PC-9 (cell line): ENCODE results near the gene BPIFA2. TPM values are rescaled to one million over a fixed set of nuclear protein-coding genes. Genes with fewer than 3 reads are reported as not detected.

ENCODE experiments used
- BruUV-seq: library from RNA; stranded (reverse); fragments of 400-500 nt; replicated peaks from 2 replicates; lab custom pipeline; 2021; lab: Mats Ljungman, UMichigan
- CTCF ChIA-PET: fragments of 300-600 bp; sonication (Branson Sonifier 250); formaldehyde crosslinking; loops from one replicate; lab custom pipeline; 2022; ENCODE audit warnings: antibody characterized with exemption; lab: Charles Lee
- POLR2A ChIA-PET: fragments of 300-600 bp; sonication (Branson Sonifier 250); formaldehyde crosslinking; loops from one replicate; lab custom pipeline; 2022; ENCODE audit warnings: antibody characterized with exemption; ENCODE audit not compliant: unreplicated experiment; lab: Charles Lee
- DNase-seq, 2 experiments: peaks; one replicate each; pipeline versions ENCODE4 v3.0.0 to v3.0.0-alpha.2; 2015 to 2022; ENCODE audit warnings: mixed read lengths in 1 of 2
- H2AFZ ChIP-seq: fragments of 200-600 bp; sonication (generic); 2 replicates; pipeline ENCODE4 v1.8.1; 2017; ENCODE audit warnings: antibody characterized with exemption
- H3F3A ChIP-seq: fragments of 200-600 bp; sonication (generic); 2 replicates; pipeline ENCODE4 v1.8.1; 2017; ENCODE audit warnings: antibody characterized with exemption, mild to moderate bottlenecking, low read depth; ENCODE audit not compliant: insufficient read depth
- H3K27ac ChIP-seq: fragments of 200-600 bp; sonication (generic); 2 replicates; pipeline ENCODE4 v1.6.1; 2016; ENCODE audit warnings: mixed run types
- H3K27me3 ChIP-seq: fragments of 200-600 bp; sonication (generic); 2 replicates; pipeline ENCODE4 v1.6.1; 2016; ENCODE audit warnings: low read depth, mixed run types; ENCODE audit not compliant: insufficient read depth
- H3K36me3 ChIP-seq: fragments of 200-600 bp; sonication (generic); 2 replicates; pipeline ENCODE4 v1.6.1; 2016; ENCODE audit warnings: low read depth, mixed run types
- H3K4me1 ChIP-seq: fragments of 200-600 bp; sonication (generic); replicated peaks from 2 replicates; pipeline ENCODE4 v1.6.1; 2016; ENCODE audit warnings: mixed run types; ENCODE audit not compliant: insufficient read depth
- H3K4me2 ChIP-seq: fragments of 200-600 bp; sonication (generic); 2 replicates; pipeline ENCODE4 v1.6.1; 2017; ENCODE audit warnings: mixed run types
- H3K4me3 ChIP-seq: fragments of 200-600 bp; sonication (generic); 2 replicates; pipeline ENCODE4 v1.6.1; 2016; ENCODE audit warnings: mixed run types
- H3K79me2 ChIP-seq: fragments of 200-600 bp; sonication (generic); 2 replicates; pipeline ENCODE4 v1.6.1; 2017; ENCODE audit warnings: low read depth, mixed run types
- H3K9me2 ChIP-seq: fragments of 200-600 bp; sonication (generic); 2 replicates; pipeline ENCODE4 v1.8.1; 2017; ENCODE audit warnings: mild to moderate bottlenecking; ENCODE audit not compliant: insufficient read depth
- H3K9me3 ChIP-seq: fragments of 200-600 bp; sonication (generic); 2 replicates; pipeline ENCODE4 v1.8.1; 2016; ENCODE audit warnings: low read depth; ENCODE audit not compliant: insufficient read depth
- H4K20me1 ChIP-seq: fragments of 200-600 bp; sonication (generic); 2 replicates; pipeline ENCODE4 v1.8.1; 2017; ENCODE audit not compliant: insufficient read depth
- EZH2 ChIP-seq: fragments of 200-600 bp; sonication (generic); IDR thresholded peaks from 2 replicates; pipeline ENCODE4 v1.8.0; 2017; ENCODE audit warnings: antibody characterized with exemption, low read depth
- intact Hi-C: fragments of 100-400 bp; cut with micrococcal nuclease; formaldehyde crosslinking; loops from one replicate; pipeline ENCODE4 v1.10.0; 2022; ENCODE audit not compliant: unreplicated experiment
- total RNA-seq: library from RNA; stranded (reverse); gene quantifications from 2 replicates; pipeline ENCODE4 v1.2.3, GENCODE V29; 2021
- TF ChIP-seq, protein P1 (sequence below): fragments of 200-600 bp; sonication (generic); conservative IDR thresholded peaks from 2 replicates; pipeline ENCODE4 v1.6.1; 2017; ENCODE audit warnings: mixed run types, antibody characterized with exemption, mild to moderate bottlenecking, moderate library complexity

The BPIFA2 gene
- total RNA-seq, 1 experiment from 2014 or later: not detected

DNA sequence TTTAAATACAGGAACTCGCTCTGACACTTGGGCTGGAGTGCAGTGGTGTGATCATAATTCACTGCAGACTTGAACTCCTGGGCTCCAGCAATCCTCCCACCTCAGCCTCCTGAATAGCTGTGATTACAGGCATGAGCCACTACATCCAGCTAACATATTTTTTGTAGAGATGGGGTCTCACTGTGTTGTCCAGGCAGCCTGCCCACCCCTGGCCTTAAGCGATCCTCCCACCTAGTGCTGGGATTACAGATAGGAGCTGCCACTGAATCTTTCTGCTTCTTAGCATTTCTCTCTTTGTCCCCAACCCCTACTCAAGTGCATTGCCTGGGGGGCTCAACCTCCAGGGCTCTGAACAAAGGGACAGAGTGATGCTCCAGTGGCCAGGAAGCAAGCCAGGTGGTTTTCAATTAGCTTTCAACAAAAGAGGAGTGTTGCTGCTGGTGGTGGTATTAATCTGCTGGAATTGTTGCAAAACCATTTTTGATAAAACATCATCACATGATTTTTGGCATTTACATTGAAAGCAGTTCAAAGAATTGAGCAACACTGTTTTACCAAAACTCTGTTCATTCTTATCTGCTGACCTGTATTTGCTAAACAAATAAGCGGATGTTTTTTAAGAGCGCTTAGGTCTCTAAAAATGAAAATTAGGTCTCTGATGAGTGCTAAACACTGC is 40.4 kb upstream of the BPIFA2 start:
- no peaks in the 10 kb centered on the region for H4K20me1 ChIP-seq
- no peaks in the 10 kb centered on the region for H3K36me3 ChIP-seq
- no peaks in the 10 kb centered on the region for H3K9me2 ChIP-seq
- peaks cover 16% of the 10 kb centered on the region for H3K27me3 ChIP-seq
- no TSS peak for BruUV-seq
- ChIA-PET POLR2A (no interaction called here), CTCF (no interaction called here)
- TF ChIP-seq EZH2: no peak
- TF ChIP-seq, protein P1, sequence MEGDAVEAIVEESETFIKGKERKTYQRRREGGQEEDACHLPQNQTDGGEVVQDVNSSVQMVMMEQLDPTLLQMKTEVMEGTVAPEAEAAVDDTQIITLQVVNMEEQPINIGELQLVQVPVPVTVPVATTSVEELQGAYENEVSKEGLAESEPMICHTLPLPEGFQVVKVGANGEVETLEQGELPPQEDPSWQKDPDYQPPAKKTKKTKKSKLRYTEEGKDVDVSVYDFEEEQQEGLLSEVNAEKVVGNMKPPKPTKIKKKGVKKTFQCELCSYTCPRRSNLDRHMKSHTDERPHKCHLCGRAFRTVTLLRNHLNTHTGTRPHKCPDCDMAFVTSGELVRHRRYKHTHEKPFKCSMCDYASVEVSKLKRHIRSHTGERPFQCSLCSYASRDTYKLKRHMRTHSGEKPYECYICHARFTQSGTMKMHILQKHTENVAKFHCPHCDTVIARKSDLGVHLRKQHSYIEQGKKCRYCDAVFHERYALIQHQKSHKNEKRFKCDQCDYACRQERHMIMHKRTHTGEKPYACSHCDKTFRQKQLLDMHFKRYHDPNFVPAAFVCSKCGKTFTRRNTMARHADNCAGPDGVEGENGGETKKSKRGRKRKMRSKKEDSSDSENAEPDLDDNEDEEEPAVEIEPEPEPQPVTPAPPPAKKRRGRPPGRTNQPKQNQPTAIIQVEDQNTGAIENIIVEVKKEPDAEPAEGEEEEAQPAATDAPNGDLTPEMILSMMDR: no peak
- H3K9me3 ChIP-seq: no peaks in the 10 kb centered on the region
- H3K79me2 ChIP-seq: no peaks in the 10 kb centered on the region
- no peak overlapping the region for H2AFZ ChIP-seq
- DNase-seq: peak in 1 of 2 experiments; percentile 63
- intact Hi-C loops: no loop called here
- H3K4me3 ChIP-seq: no peak overlapping the region
- H3K27ac ChIP-seq: no peak overlapping the region
- H3K4me2 ChIP-seq: no peak overlapping the region
- no peaks in the 10 kb centered on the region; the same call in 1 of the 2 replicates for H3F3A ChIP-seq
- no peaks in the 10 kb centered on the region for H3K4me1 ChIP-seq

DNA sequence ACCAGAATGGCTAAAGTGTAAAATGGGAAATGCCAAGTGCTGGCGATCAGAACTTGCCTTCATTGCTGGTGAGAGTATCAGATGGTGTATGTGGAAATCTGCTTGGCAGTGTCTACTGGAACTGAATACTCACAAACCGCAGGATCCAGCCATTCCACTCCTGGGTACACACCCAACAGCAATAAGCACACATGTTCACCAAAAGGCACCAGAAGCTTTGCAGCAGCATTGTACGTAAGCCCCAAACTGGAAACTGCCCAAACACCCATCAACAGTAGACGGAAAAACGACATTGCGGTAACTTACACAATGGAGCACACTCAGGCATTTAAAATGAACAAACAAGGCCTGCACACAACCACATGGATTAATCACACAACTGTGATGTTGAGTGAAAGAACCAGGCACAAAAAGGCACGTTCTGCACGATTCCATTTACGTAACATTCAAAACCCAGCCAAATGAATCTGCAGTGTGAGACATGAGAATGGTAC is 37.3 kb upstream of the BPIFA2 start:
- peaks cover 27% of the 10 kb centered on the region; the same call in 1 of the 2 replicates for H3K27me3 ChIP-seq
- ChIA-PET POLR2A (no interaction called here), CTCF (no interaction called here)

DNA sequence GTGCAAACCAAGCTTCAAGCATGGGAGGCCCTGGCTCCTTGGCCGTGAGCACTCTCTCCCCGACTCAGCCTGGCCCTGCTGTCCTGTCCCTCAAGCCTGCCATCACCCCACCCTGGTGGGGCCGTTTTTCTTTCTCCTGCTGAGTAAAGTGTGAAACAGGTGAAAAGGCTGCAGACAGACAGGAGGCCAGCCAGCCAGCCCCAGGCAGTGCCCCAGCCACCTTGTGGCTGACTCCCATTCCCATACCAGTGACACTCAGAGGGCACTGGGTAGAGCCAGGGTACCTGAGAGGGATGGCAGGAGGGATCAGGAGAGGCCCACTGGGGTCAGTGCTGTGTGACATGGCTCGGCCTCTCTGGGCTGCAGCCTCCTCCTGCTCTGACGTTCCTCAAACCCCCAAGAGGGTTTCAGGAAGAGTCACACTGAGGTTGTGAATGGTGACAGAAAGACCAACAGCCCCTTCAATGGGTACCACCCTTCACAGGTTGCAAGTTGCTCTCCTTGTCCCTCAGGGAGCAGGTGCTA is 35.9 kb upstream of the BPIFA2 start:
- Histone ChIP-seq H3K4me2 (no peak overlapping the region), H3K79me2 (no peaks in the 10 kb centered on the region), H4K20me1 (no peaks in the 10 kb centered on the region), H3K27ac (no peak overlapping the region), H3K36me3 (no peaks in the 10 kb centered on the region), H2AFZ (no peak overlapping the region), H3F3A (no peaks in the 10 kb centered on the region; the same call in 1 of the 2 replicates), H3K9me2 (no peaks in the 10 kb centered on the region), H3K4me1 (no peaks in the 10 kb centered on the region), H3K9me3 (no peaks in the 10 kb centered on the region), H3K4me3 (no peak overlapping the region), H3K27me3 (peaks cover 27% of the 10 kb centered on the region; the same call in 1 of the 2 replicates)
- no TSS peak for BruUV-seq
- TF ChIP-seq EZH2: no peak
- TF ChIP-seq, protein P1: no peak
- no peak for DNase-seq
- POLR2A ChIA-PET: no interaction called here
- intact Hi-C loops: no loop called here
- CTCF ChIA-PET: no interaction called here

More for the DNA sequence above, 37.3 kb upstream of the BPIFA2 start:
- H3F3A ChIP-seq: no peaks in the 10 kb centered on the region; the same call in 1 of the 2 replicates
- H2AFZ ChIP-seq: no peak overlapping the region
- TF ChIP-seq EZH2: no peak
- TF ChIP-seq, protein P1: no peak
- no peak overlapping the region for H3K27ac ChIP-seq
- H4K20me1 ChIP-seq: no peaks in the 10 kb centered on the region
- H3K4me2 ChIP-seq: no peak overlapping the region
- H3K9me3 ChIP-seq: no peaks in the 10 kb centered on the region
- H3K36me3 ChIP-seq: no peaks in the 10 kb centered on the region
- H3K4me3 ChIP-seq: no peak overlapping the region
- DNase-seq: peak in 1 of 2 experiments; percentile 66
- no TSS peak for BruUV-seq
- no peaks in the 10 kb centered on the region for H3K9me2 ChIP-seq
- no peaks in the 10 kb centered on the region for H3K79me2 ChIP-seq
- intact Hi-C loops: no loop called here
- no peaks in the 10 kb centered on the region for H3K4me1 ChIP-seq
